Mesenchymal stem cell (in vitro differentiated cells and primary cell): ENCODE results near the gene DNAJC6.

ENCODE experiments used
- DNase-seq: peaks from one replicate; pipeline ENCODE4 v3.0.0-alpha.2; 2013
- H2AFZ ChIP-seq: one replicate; pipeline ENCODE4 v1.6.1; 2013; ENCODE audit warnings: low read depth, mild to moderate bottlenecking, control low read depth, inconsistent platforms, low read length, moderate library complexity
- H2AK5ac ChIP-seq: 2 replicates; pipeline ENCODE4 v1.6.1; 2013; ENCODE audit warnings: low read length, moderate library complexity, mild to moderate bottlenecking, inconsistent platforms; ENCODE audit not compliant: severe bottlenecking
- H2BK120ac ChIP-seq: one replicate; pipeline ENCODE4 v1.6.1; 2013; ENCODE audit warnings: low read depth, mild to moderate bottlenecking, inconsistent platforms, low read length, moderate library complexity
- H2BK12ac ChIP-seq, 2 experiments: one replicate each; pipeline ENCODE4 v1.6.1; 2013; ENCODE audit warnings: inconsistent platforms in 2 of 2, low read length in 2 of 2, mild to moderate bottlenecking in 2 of 2, moderate library complexity in 2 of 2, control low read depth in 1 of 2
- H2BK15ac ChIP-seq: one replicate; pipeline ENCODE4 v1.6.1; 2013; ENCODE audit warnings: mild to moderate bottlenecking, low read depth, inconsistent platforms; ENCODE audit not compliant: poor library complexity, severe bottlenecking
- H2BK5ac ChIP-seq: 2 replicates; pipeline ENCODE4 v1.6.1; 2013; ENCODE audit warnings: low read depth, mild to moderate bottlenecking, low read length, control low read depth, inconsistent platforms; ENCODE audit not compliant: poor library complexity, severe bottlenecking
- H3K14ac ChIP-seq, 2 experiments: one replicate each; pipeline ENCODE4 v1.6.1; 2013; ENCODE audit warnings: inconsistent platforms in 2 of 2, low read length in 2 of 2, control low read depth in 1 of 2, mild to moderate bottlenecking in 1 of 2, moderate library complexity in 1 of 2
- H3K18ac ChIP-seq, 2 experiments: one replicate each; pipeline ENCODE4 v1.6.1; 2013; ENCODE audit warnings: inconsistent platforms in 2 of 2, low read length in 2 of 2, control low read depth in 1 of 2, low read depth in 1 of 2, mild to moderate bottlenecking in 1 of 2
- H3K23ac ChIP-seq, 2 experiments: one replicate each; pipeline ENCODE4 v1.6.1; 2013; ENCODE audit warnings: inconsistent platforms in 2 of 2, low read length in 2 of 2, mild to moderate bottlenecking in 2 of 2, moderate library complexity in 2 of 2, control low read depth in 1 of 2
- H3K27ac ChIP-seq: 2 replicates; pipeline ENCODE4 v1.5.1; 2013; ENCODE audit warnings: mild to moderate bottlenecking, moderate library complexity, low read length, control low read depth, inconsistent platforms; ENCODE audit not compliant: poor library complexity, severe bottlenecking
- H3K27me3 ChIP-seq, 2 experiments: 2 replicates each; pipeline versions ENCODE4 v1.6.1 to v1.7.0; 2013; ENCODE audit warnings: low read length in 2 of 2, mild to moderate bottlenecking in 2 of 2, moderate library complexity in 2 of 2, control low read depth in 1 of 2, inconsistent platforms in 1 of 2; ENCODE audit not compliant: control insufficient read depth in 1 of 2, insufficient read depth in 1 of 2
- H3K36me3 ChIP-seq, 2 experiments: 2 replicates each; pipeline versions ENCODE4 v1.6.1 to v1.7.0; 2013; ENCODE audit warnings: low read length in 2 of 2, control low read depth in 1 of 2, inconsistent platforms in 1 of 2, low read depth in 1 of 2, mild to moderate bottlenecking in 1 of 2; ENCODE audit not compliant: insufficient read depth in 2 of 2, control insufficient read depth in 1 of 2
- H3K4ac ChIP-seq, 2 experiments: one replicate each; pipeline ENCODE4 v1.6.1; 2013; ENCODE audit warnings: inconsistent platforms in 2 of 2, low read length in 2 of 2, mild to moderate bottlenecking in 2 of 2, moderate library complexity in 2 of 2, control low read depth in 1 of 2, low read depth in 1 of 2
- H3K4me1 ChIP-seq: 2 replicates; pipeline ENCODE4 v1.6.1; 2013; ENCODE audit warnings: low read depth, low read length, control low read depth; ENCODE audit not compliant: control insufficient read depth, insufficient read depth
- H3K4me2 ChIP-seq: 2 replicates; pipeline ENCODE4 v1.6.1; 2013; ENCODE audit warnings: low read length, mild to moderate bottlenecking, inconsistent platforms; ENCODE audit not compliant: poor library complexity, severe bottlenecking
- H3K4me3 ChIP-seq, 2 experiments: 2 replicates each; pipeline versions ENCODE4 v1.5.1 to v1.7.0; 2013; ENCODE audit warnings: low read length in 2 of 2, mild to moderate bottlenecking in 2 of 2, control low read depth in 1 of 2, low read depth in 1 of 2; ENCODE audit not compliant: insufficient read depth in 1 of 2
- H3K79me1 ChIP-seq: replicated peaks from 2 replicates; pipeline ENCODE4 v1.6.1; 2013; ENCODE audit warnings: mild to moderate bottlenecking, control low read depth, low read length, inconsistent platforms; ENCODE audit not compliant: poor library complexity, severe bottlenecking
- H3K9ac ChIP-seq: 2 replicates; pipeline ENCODE4 v1.7.0; 2013; ENCODE audit warnings: mild to moderate bottlenecking, low read length, moderate library complexity
- H3K9me3 ChIP-seq: 2 replicates; pipeline ENCODE4 v1.7.0; 2013; ENCODE audit warnings: mild to moderate bottlenecking, low read length; ENCODE audit not compliant: control insufficient read depth
- H4K8ac ChIP-seq: one replicate; pipeline ENCODE4 v1.6.1; 2013; ENCODE audit warnings: inconsistent platforms, mild to moderate bottlenecking, low read length, moderate library complexity
- H4K91ac ChIP-seq: one replicate; pipeline ENCODE4 v1.6.1; 2013; ENCODE audit warnings: mild to moderate bottlenecking, low read length, inconsistent platforms
- WGBS: methylation state at CpG from one replicate; pipeline ENCODE4 v1.1.7; 2013; ENCODE audit warnings: mixed read lengths; 5-methylcytosine and 5-hydroxymethylcytosine counted together

The DNAJC6 gene

DNA sequence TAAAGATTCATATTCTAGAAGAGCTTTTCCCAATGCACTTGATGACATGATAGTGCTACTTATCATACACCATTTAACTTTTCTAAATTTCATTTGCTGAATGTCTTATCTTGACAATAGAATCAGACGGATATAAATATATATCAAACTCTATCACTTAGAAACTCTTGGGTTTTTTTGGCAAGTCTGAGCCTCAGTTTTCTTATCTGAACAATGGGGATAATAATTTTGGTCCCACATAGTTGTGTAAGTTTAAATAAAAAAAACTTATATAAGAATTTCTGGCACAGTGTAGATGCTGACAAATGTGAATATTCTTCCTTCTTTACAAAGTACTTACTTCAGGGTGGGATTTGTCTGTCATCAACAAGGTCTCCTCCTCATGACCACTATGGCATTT lies 89.7 kb downstream of the DNAJC6 start:
- Histone ChIP-seq H3K79me1 (no peaks in the 10 kb centered on the region), H3K18ac (no peak overlapping the region), H4K8ac (no peak overlapping the region), H3K9me3 (no peaks in the 10 kb centered on the region), H3K27me3 (no peaks in the 10 kb centered on the region), H2AFZ (no peak overlapping the region), H3K4ac (no peak overlapping the region), H2BK12ac (no peak overlapping the region), H4K91ac (no peak overlapping the region), H3K27ac (no peak overlapping the region), H2BK5ac (no peak overlapping the region), H2AK5ac (no peak overlapping the region), H3K23ac (no peak overlapping the region), H3K14ac (no peak overlapping the region), H3K4me2 (no peak overlapping the region), H2BK120ac (no peak overlapping the region), H3K9ac (no peak overlapping the region), H3K4me3 (no peak overlapping the region), H2BK15ac (no peak overlapping the region), H3K36me3 (no peaks in the 10 kb centered on the region), H3K4me1 (peaks cover 2% of the 10 kb centered on the region)
- no peak for DNase-seq
- WGBS = no CpG with 5 or more reads among the region's 1 CpG

DNA sequence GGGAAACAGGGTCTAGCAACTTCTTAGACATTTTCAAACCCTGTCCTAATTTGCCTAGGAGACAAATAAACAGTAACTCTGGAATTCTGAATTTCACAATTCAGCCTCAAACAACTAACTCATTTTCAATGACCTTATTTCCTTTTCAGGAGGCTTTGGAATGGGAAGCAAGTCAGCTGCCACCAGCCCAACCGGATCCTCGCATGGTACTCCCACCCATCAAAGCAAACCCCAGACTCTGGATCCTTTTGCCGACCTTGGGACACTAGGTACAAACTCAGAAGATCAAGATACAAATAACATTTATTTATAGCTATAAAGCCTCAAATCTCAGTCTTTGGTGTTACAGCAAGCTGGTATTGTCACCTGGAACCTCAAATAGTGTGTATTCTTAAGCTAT lies 92.3 kb downstream of the DNAJC6 start:
- Histone ChIP-seq H2AFZ (no peak overlapping the region), H2BK15ac (no peak overlapping the region), H3K79me1 (no peaks in the 10 kb centered on the region), H3K4me1 (no peaks in the 10 kb centered on the region), H3K4ac (no peak overlapping the region), H3K9me3 (no peaks in the 10 kb centered on the region), H3K14ac (no peak overlapping the region), H3K36me3 (peaks cover 0 to 3% of the 10 kb centered on the region in 2 experiments), H2BK5ac (no peak overlapping the region), H4K8ac (no peak overlapping the region), H3K27ac (no peak overlapping the region), H3K27me3 (no peaks in the 10 kb centered on the region), H3K18ac (no peak overlapping the region), H3K9ac (no peak overlapping the region), H3K4me2 (no peak overlapping the region), H2BK120ac (no peak overlapping the region), H4K91ac (no peak overlapping the region), H2BK12ac (no peak overlapping the region), H2AK5ac (no peak overlapping the region), H3K4me3 (no peak overlapping the region), H3K23ac (no peak overlapping the region)
- 83% methylated on average over 3 of the region's 3 CpGs for WGBS
- DNase-seq = peak; percentile 35

DNA sequence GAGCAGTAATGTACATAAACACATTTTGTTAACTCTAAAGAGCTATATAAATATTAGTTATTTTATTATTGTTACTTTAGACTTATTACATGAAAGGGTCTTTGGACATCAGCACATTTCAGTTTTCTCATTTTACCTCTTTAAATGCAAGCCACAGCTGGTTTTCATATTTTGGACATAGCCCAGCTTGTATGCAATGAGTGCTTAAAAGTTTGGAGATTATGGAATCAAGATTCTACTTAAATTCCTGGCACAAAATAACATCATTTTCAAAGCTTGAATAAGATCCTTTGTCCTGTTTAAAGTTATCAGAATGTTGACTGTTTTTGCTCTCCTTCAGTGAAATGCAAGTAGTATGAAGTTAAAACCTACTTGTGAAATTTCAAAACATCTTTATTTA lies 95.6 kb downstream of the DNAJC6 start:
- Histone ChIP-seq H3K4ac (no peak overlapping the region), H3K18ac (no peak overlapping the region), H3K27me3 (no peaks in the 10 kb centered on the region), H4K8ac (no peak overlapping the region), H3K14ac (no peak overlapping the region), H3K23ac (no peak overlapping the region), H2BK120ac (no peak overlapping the region), H2BK15ac (no peak overlapping the region), H3K79me1 (no peaks in the 10 kb centered on the region), H2AK5ac (no peak overlapping the region), H4K91ac (no peak overlapping the region), H3K4me3 (no peak overlapping the region), H3K4me2 (no peak overlapping the region), H3K36me3 (peaks cover 0 to 3% of the 10 kb centered on the region in 2 experiments), H3K9me3 (no peaks in the 10 kb centered on the region), H2BK5ac (no peak overlapping the region), H3K9ac (no peak overlapping the region), H2AFZ (no peak overlapping the region), H3K4me1 (no peaks in the 10 kb centered on the region), H3K27ac (no peak overlapping the region), H2BK12ac (no peak overlapping the region)
- DNase-seq = no peak

DNA sequence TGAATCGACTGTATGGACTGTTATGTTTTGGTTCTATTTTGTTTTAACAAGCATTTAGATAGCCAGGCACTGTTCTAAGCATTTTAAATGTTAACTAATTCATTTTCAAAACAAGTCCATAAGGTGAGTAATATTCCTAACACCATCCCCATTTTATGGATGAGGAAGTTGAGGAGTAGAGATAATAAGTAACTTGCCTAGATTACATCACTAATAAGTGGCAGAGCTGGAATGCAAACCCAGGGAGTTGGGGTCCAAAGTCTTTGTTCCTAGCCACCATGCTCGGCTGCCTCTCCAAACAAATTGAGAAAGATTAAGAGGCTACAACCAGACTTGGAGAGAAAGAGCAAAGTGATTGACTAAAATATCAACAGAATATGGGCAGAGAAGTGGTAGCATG lies 98.5 kb downstream of the DNAJC6 start:
- no peak for DNase-seq
- no peak overlapping the region for H2AK5ac ChIP-seq
- no peak overlapping the region for H4K91ac ChIP-seq
- no peak overlapping the region for H3K9ac ChIP-seq
- no peak overlapping the region for H2BK120ac ChIP-seq
- no peak overlapping the region for H2BK12ac ChIP-seq
- no peak overlapping the region for H2BK15ac ChIP-seq
- H3K27ac ChIP-seq = no peak overlapping the region
- H3K14ac ChIP-seq = no peak overlapping the region
- no peak overlapping the region for H3K4me2 ChIP-seq
- peaks cover 0 to 3% of the 10 kb centered on the region in 2 experiments for H3K36me3 ChIP-seq
- H3K9me3 ChIP-seq = no peaks in the 10 kb centered on the region
- H3K23ac ChIP-seq = no peak overlapping the region
- no peaks in the 10 kb centered on the region for H3K27me3 ChIP-seq
- H3K4me3 ChIP-seq = no peak overlapping the region
- 95% methylated on average over 1 of the region's 2 CpGs for WGBS
- H4K8ac ChIP-seq = no peak overlapping the region
- no peaks in the 10 kb centered on the region for H3K79me1 ChIP-seq
- H3K4me1 ChIP-seq = peaks cover 3% of the 10 kb centered on the region
- no peak overlapping the region for H3K4ac ChIP-seq
- no peak overlapping the region for H2BK5ac ChIP-seq
- no peak overlapping the region for H3K18ac ChIP-seq
- H2AFZ ChIP-seq = no peak overlapping the region
